Trophoblast cell (in vitro differentiated cells and primary cell): ENCODE data around the gene AUTS2.

Experiments used
- DNase-seq, 2 donors: peaks; one replicate each; pipeline ENCODE4 v3.0.0-alpha.2; 2016
- H2AFZ ChIP-seq: 2 replicates; pipeline ENCODE4 v1.6.1; 2013; ENCODE audit warnings: low read length, moderate library complexity, mild to moderate bottlenecking; ENCODE audit not compliant: insufficient read depth, poor library complexity
- H2AK5ac ChIP-seq: 2 replicates; pipeline ENCODE4 v1.6.1; 2013; ENCODE audit warnings: mild to moderate bottlenecking, low read length
- H2BK120ac ChIP-seq: 2 replicates; pipeline ENCODE4 v1.6.1; 2013; ENCODE audit warnings: low read length, mild to moderate bottlenecking, moderate library complexity; ENCODE audit not compliant: insufficient read depth, poor library complexity
- H2BK12ac ChIP-seq: 2 replicates; pipeline ENCODE4 v1.6.1; 2013; ENCODE audit warnings: mild to moderate bottlenecking, low read length, moderate library complexity
- H2BK5ac ChIP-seq: 2 replicates; pipeline ENCODE4 v1.6.1; 2013; ENCODE audit warnings: low read length, low read depth, moderate library complexity, mild to moderate bottlenecking; ENCODE audit not compliant: poor library complexity
- H3K14ac ChIP-seq: 2 replicates; pipeline ENCODE4 v1.6.1; 2013; ENCODE audit warnings: mild to moderate bottlenecking, low read length
- H3K18ac ChIP-seq: 2 replicates; pipeline ENCODE4 v1.6.1; 2013; ENCODE audit warnings: mild to moderate bottlenecking, low read length
- H3K23ac ChIP-seq: 2 replicates; pipeline ENCODE4 v1.6.1; 2013; ENCODE audit warnings: low read length
- H3K27ac ChIP-seq: 2 replicates; pipeline ENCODE4 v1.5.1; 2013; ENCODE audit warnings: low read depth, mild to moderate bottlenecking, inconsistent platforms, low read length, moderate library complexity
- H3K27me3 ChIP-seq: 2 replicates; pipeline ENCODE4 v1.6.1; 2013; ENCODE audit warnings: inconsistent platforms, mild to moderate bottlenecking, low read length, moderate library complexity; ENCODE audit not compliant: insufficient read depth
- H3K36me3 ChIP-seq, 2 experiments: 1 replicate in 1 of 2; 2 replicates in 1 of 2; pipeline ENCODE4 v1.6.1; 2013; ENCODE audit warnings: low read length in 2 of 2, mild to moderate bottlenecking in 2 of 2, moderate library complexity in 1 of 2; ENCODE audit not compliant: insufficient read depth in 2 of 2, control insufficient read depth in 1 of 2
- H3K4ac ChIP-seq: 2 replicates; pipeline ENCODE4 v1.6.1; 2013; ENCODE audit warnings: low read depth, mild to moderate bottlenecking, low read length, moderate library complexity
- H3K4me1 ChIP-seq, 2 experiments: 1 replicate in 1 of 2; 2 replicates in 1 of 2; pipeline ENCODE4 v1.6.1; 2013; ENCODE audit warnings: low read length in 2 of 2, mild to moderate bottlenecking in 2 of 2, moderate library complexity in 1 of 2; ENCODE audit not compliant: insufficient read depth in 2 of 2, control insufficient read depth in 1 of 2
- H3K4me2 ChIP-seq: 2 replicates; pipeline ENCODE4 v1.6.1; 2013; ENCODE audit warnings: inconsistent platforms, mild to moderate bottlenecking, low read length, moderate library complexity
- H3K4me3 ChIP-seq: 2 replicates; pipeline ENCODE4 v1.5.1; 2013; ENCODE audit warnings: mild to moderate bottlenecking, low read depth, low read length, inconsistent platforms
- H3K79me1 ChIP-seq: one replicate; pipeline ENCODE4 v1.6.1; 2013; ENCODE audit warnings: low read length
- H3K79me2 ChIP-seq: 2 replicates; pipeline ENCODE4 v1.6.1; 2013; ENCODE audit warnings: low read length, mild to moderate bottlenecking; ENCODE audit not compliant: control insufficient read depth, insufficient read depth, poor library complexity
- H3K9ac ChIP-seq: 2 replicates; pipeline ENCODE4 v1.6.1; 2013; ENCODE audit warnings: mild to moderate bottlenecking, low read length
- H3K9me3 ChIP-seq: 2 replicates; pipeline ENCODE4 v1.6.1; 2013; ENCODE audit warnings: low read depth, mild to moderate bottlenecking, control low read depth, inconsistent platforms, low read length; ENCODE audit not compliant: insufficient read depth
- H4K12ac ChIP-seq: 2 replicates; pipeline ENCODE4 v1.6.1; 2013; ENCODE audit warnings: low read depth, mild to moderate bottlenecking, low read length, moderate library complexity
- H4K8ac ChIP-seq: 2 replicates; pipeline ENCODE4 v1.6.1; 2013; ENCODE audit warnings: low read depth, mild to moderate bottlenecking, low read length, moderate library complexity
- H4K91ac ChIP-seq: one replicate; pipeline ENCODE4 v1.6.1; 2013; ENCODE audit warnings: low read depth, mild to moderate bottlenecking, low read length, moderate library complexity
- WGBS: extraction: QIAGEN DNeasy Blood & Tissue Kit; methylation state at CpG from one replicate; pipeline ENCODE4 v1.1.7; 2013; ENCODE audit warnings: missing lambda C conversion rate; ENCODE audit not compliant: insufficient read length, insufficient coverage; ENCODE audit errors: extremely low coverage; 5-methylcytosine and 5-hydroxymethylcytosine counted together

AUTS2 gene

GRCh38 chr7:70659263-70659662 is 1061.0 kb downstream of the AUTS2 start:
- Histone ChIP-seq H3K23ac (no peak overlapping the region), H3K18ac (no peak overlapping the region), H3K9ac (no peak overlapping the region), H2BK5ac (no peak overlapping the region), H2AK5ac (no peak overlapping the region), H3K9me3 (no peaks in the 10 kb centered on the region), H3K4me2 (no peak overlapping the region), H2AFZ (no peak overlapping the region), H3K79me1 (no peaks in the 10 kb centered on the region), H3K79me2 (no peaks in the 10 kb centered on the region), H4K8ac (no peak overlapping the region), H4K12ac (no peak overlapping the region), H2BK12ac (no peak overlapping the region), H3K27me3 (no peaks in the 10 kb centered on the region), H3K36me3 (no peaks in the 10 kb centered on the region), H3K4me1 (no peaks in the 10 kb centered on the region), H4K91ac (no peak overlapping the region), H3K14ac (no peak overlapping the region), H3K27ac (no peak overlapping the region), H3K4me3 (no peak overlapping the region), H2BK120ac (no peak overlapping the region), H3K4ac (no peak overlapping the region)
- WGBS, result no CpG with 5 or more reads among the region's 8 CpGs
- no peak for DNase-seq

- Histone ChIP-seq H3K4ac (no peak overlapping the region), H2BK120ac (no peak overlapping the region)
These were observed 1062.0 kb downstream of the AUTS2 start for GRCh38 chr7:70660154-70660818.

GRCh38 chr7:70660819-70661191 is 1062.5 kb downstream of the AUTS2 start:
- H3K9ac ChIP-seq, result no peak overlapping the region
- no peaks in the 10 kb centered on the region for H3K4me1 ChIP-seq
- WGBS, result no CpG with 5 or more reads among the region's 3 CpGs
- no peak overlapping the region for H4K8ac ChIP-seq
- no peak overlapping the region for H3K14ac ChIP-seq
- H3K4me3 ChIP-seq, result no peak overlapping the region
- no peak overlapping the region for H3K4me2 ChIP-seq
- no peaks in the 10 kb centered on the region for H3K79me1 ChIP-seq
- no peak overlapping the region for H2BK120ac ChIP-seq
- H3K18ac ChIP-seq, result no peak overlapping the region
- H2AFZ ChIP-seq, result no peak overlapping the region
- H3K79me2 ChIP-seq, result no peaks in the 10 kb centered on the region
- no peak overlapping the region for H4K91ac ChIP-seq
- no peak for DNase-seq
- no peak overlapping the region for H2BK12ac ChIP-seq
- no peak overlapping the region for H2BK5ac ChIP-seq
- H3K36me3 ChIP-seq, result no peaks in the 10 kb centered on the region
- H3K4ac ChIP-seq, result no peak overlapping the region
- no peak overlapping the region for H3K27ac ChIP-seq
- H3K27me3 ChIP-seq, result no peaks in the 10 kb centered on the region
- H4K12ac ChIP-seq, result no peak overlapping the region
- H2AK5ac ChIP-seq, result no peak overlapping the region
- no peaks in the 10 kb centered on the region for H3K9me3 ChIP-seq
- H3K23ac ChIP-seq, result no peak overlapping the region

More at GRCh38 chr7:70660154-70660818, 1062.0 kb downstream of the AUTS2 start:
- Histone ChIP-seq H2BK5ac (no peak overlapping the region), H3K18ac (no peak overlapping the region), H4K8ac (no peak overlapping the region), H3K36me3 (no peaks in the 10 kb centered on the region), H3K79me2 (no peaks in the 10 kb centered on the region), H3K27me3 (no peaks in the 10 kb centered on the region), H3K9ac (no peak overlapping the region), H4K91ac (no peak overlapping the region), H2BK12ac (no peak overlapping the region), H3K4me2 (no peak overlapping the region), H3K23ac (no peak overlapping the region), H3K14ac (no peak overlapping the region), H3K27ac (no peak overlapping the region), H2AK5ac (no peak overlapping the region), H2AFZ (no peak overlapping the region), H4K12ac (no peak overlapping the region), H3K9me3 (no peaks in the 10 kb centered on the region), H3K79me1 (no peaks in the 10 kb centered on the region), H3K4me3 (no peak overlapping the region), H3K4me1 (no peaks in the 10 kb centered on the region)
- WGBS, result no CpG with 5 or more reads among the region's 10 CpGs
- DNase-seq, result no peak

GRCh38 chr7:70663680-70664079 is 1065.4 kb downstream of the AUTS2 start:
- Histone ChIP-seq H2BK5ac (no peak overlapping the region), H4K8ac (no peak overlapping the region), H4K12ac (no peak overlapping the region), H3K79me1 (no peaks in the 10 kb centered on the region), H3K4me2 (no peak overlapping the region), H2AFZ (no peak overlapping the region), H3K9me3 (no peaks in the 10 kb centered on the region), H3K18ac (no peak overlapping the region), H3K4me1 (no peaks in the 10 kb centered on the region), H3K79me2 (no peaks in the 10 kb centered on the region), H3K4me3 (no peak overlapping the region), H3K4ac (no peak overlapping the region), H3K14ac (no peak overlapping the region), H2BK12ac (no peak overlapping the region), H2AK5ac (no peak overlapping the region), H3K23ac (no peak overlapping the region), H2BK120ac (no peak overlapping the region), H3K9ac (no peak overlapping the region), H3K27ac (no peak overlapping the region), H3K27me3 (no peaks in the 10 kb centered on the region), H4K91ac (no peak overlapping the region), H3K36me3 (no peaks in the 10 kb centered on the region)
- no CpG with 5 or more reads among the region's 3 CpGs for WGBS
- DNase-seq, result no peak
